Activated CD4-positive, alpha-beta memory T cell treated with anti-CD3 and anti-CD28 coated beads for 36 hours (primary cell): ENCODE measurements around the gene CNDP2. TPM values are rescaled to one million over a fixed set of nuclear protein-coding genes. Genes with fewer than 3 reads are reported as not detected.

Experiments used
- CTCF ChIA-PET: fragments of 350-600 bp; sonication (Branson Sonifier 250); formaldehyde crosslinking; loops from one replicate; lab custom pipeline; 2021; ENCODE audit warnings: antibody characterized with exemption, inconsistent platforms; lab: Charles Lee
- POLR2A ChIA-PET: fragments of 350-600 bp; sonication (Branson Sonifier 250); formaldehyde crosslinking; loops from one replicate; lab custom pipeline; 2021; ENCODE audit warnings: antibody characterized with exemption; lab: Charles Lee
- DNase-seq: peaks from one replicate; pipeline ENCODE4 v3.0.0-alpha.2; 2020
- H3K27ac Mint-ChIP-seq: one replicate; pipeline ENCODE4 v1.8.0; 2021; ENCODE audit warnings: mixed read lengths
- H3K27me3 Mint-ChIP-seq: one replicate; pipeline ENCODE4 v1.8.0; 2021; ENCODE audit warnings: mixed read lengths
- H3K36me3 Mint-ChIP-seq: one replicate; pipeline ENCODE4 v1.8.0; 2021; ENCODE audit warnings: mixed read lengths
- H3K4me1 Mint-ChIP-seq: one replicate; pipeline ENCODE4 v1.8.0; 2021; ENCODE audit warnings: low read depth, mixed read lengths
- H3K4me3 Mint-ChIP-seq: one replicate; pipeline ENCODE4 v1.8.0; 2021; ENCODE audit warnings: mild to moderate bottlenecking, mixed read lengths
- H3K9me3 Mint-ChIP-seq: one replicate; pipeline ENCODE4 v1.8.0; 2021; ENCODE audit warnings: mixed read lengths
- intact Hi-C: fragments of 100-400 bp; cut with micrococcal nuclease; formaldehyde crosslinking; loops from one replicate; pipeline ENCODE4 v1.15.1; 2023
- total RNA-seq, 2 experiments: library from RNA; stranded (reverse); gene quantifications; one replicate each; pipeline ENCODE4 v1.2.3, GENCODE V29; 2021

The CNDP2 gene
- total RNA-seq, 2 experiments from 2014 or later = 144 to 147 TPM

- no peak overlapping the region for H3K4me3 Mint-ChIP-seq
- no peaks in the 10 kb centered on the region for H3K9me3 Mint-ChIP-seq
- intact Hi-C loops = no loop called here
- CTCF ChIA-PET = interaction anchor here (0.6 kb wide), 1 partner anchor 161 kb away, joined by 3 read pairs; no protein-coding TSS in a partner anchor
- peaks cover 54% of the 10 kb centered on the region for H3K36me3 Mint-ChIP-seq
- no peak for DNase-seq
- no peaks in the 10 kb centered on the region for H3K4me1 Mint-ChIP-seq
- POLR2A ChIA-PET = no interaction called here
- H3K27ac Mint-ChIP-seq = no peak overlapping the region
- no peaks in the 10 kb centered on the region for H3K27me3 Mint-ChIP-seq
Observed at GRCh38 chr18:74514860-74515495, 18.8 kb downstream of the CNDP2 start.

GRCh38 chr18:74515620-74516231 is 19.6 kb downstream of the CNDP2 start:
- ChIA-PET POLR2A (no interaction called here), CTCF (interaction anchor here (0.6 kb wide), 1 partner anchor 162 kb away, joined by 3 read pairs; no protein-coding TSS in a partner anchor)
- DNase-seq = no peak
- H3K27ac Mint-ChIP-seq = no peak overlapping the region
- peaks cover 54% of the 10 kb centered on the region for H3K36me3 Mint-ChIP-seq
- no peaks in the 10 kb centered on the region for H3K4me1 Mint-ChIP-seq
- no peaks in the 10 kb centered on the region for H3K27me3 Mint-ChIP-seq
- no peaks in the 10 kb centered on the region for H3K9me3 Mint-ChIP-seq
- H3K4me3 Mint-ChIP-seq = no peak overlapping the region
- intact Hi-C loops = no loop called here

- CTCF ChIA-PET = interaction anchor here (0.6 kb wide), 1 partner anchor 39 kb away, joined by 3 read pairs; no protein-coding TSS in a partner anchor
- H3K27ac Mint-ChIP-seq = no peak overlapping the region
- POLR2A ChIA-PET = no interaction called here
Observed at GRCh38 chr18:74516271-74517235, 20.4 kb downstream of the CNDP2 start.

GRCh38 chr18:74517236-74517630 is 21.1 kb downstream of the CNDP2 start:
- Mint-ChIP-seq H3K4me1 (no peaks in the 10 kb centered on the region), H3K27ac (no peak overlapping the region), H3K36me3 (peaks cover 65% of the 10 kb centered on the region), H3K9me3 (no peaks in the 10 kb centered on the region), H3K4me3 (no peak overlapping the region), H3K27me3 (no peaks in the 10 kb centered on the region)
- DNase-seq = no peak
- ChIA-PET CTCF (no interaction called here), POLR2A (no interaction called here)
- intact Hi-C loops = no loop called here

More at GRCh38 chr18:74516271-74517235, 20.4 kb downstream of the CNDP2 start:
- no peak for DNase-seq
- Mint-ChIP-seq H3K27me3 (no peaks in the 10 kb centered on the region), H3K36me3 (peaks cover 59% of the 10 kb centered on the region), H3K9me3 (no peaks in the 10 kb centered on the region), H3K4me3 (no peak overlapping the region), H3K4me1 (no peaks in the 10 kb centered on the region)
- intact Hi-C loops = no loop called here

DNA sequence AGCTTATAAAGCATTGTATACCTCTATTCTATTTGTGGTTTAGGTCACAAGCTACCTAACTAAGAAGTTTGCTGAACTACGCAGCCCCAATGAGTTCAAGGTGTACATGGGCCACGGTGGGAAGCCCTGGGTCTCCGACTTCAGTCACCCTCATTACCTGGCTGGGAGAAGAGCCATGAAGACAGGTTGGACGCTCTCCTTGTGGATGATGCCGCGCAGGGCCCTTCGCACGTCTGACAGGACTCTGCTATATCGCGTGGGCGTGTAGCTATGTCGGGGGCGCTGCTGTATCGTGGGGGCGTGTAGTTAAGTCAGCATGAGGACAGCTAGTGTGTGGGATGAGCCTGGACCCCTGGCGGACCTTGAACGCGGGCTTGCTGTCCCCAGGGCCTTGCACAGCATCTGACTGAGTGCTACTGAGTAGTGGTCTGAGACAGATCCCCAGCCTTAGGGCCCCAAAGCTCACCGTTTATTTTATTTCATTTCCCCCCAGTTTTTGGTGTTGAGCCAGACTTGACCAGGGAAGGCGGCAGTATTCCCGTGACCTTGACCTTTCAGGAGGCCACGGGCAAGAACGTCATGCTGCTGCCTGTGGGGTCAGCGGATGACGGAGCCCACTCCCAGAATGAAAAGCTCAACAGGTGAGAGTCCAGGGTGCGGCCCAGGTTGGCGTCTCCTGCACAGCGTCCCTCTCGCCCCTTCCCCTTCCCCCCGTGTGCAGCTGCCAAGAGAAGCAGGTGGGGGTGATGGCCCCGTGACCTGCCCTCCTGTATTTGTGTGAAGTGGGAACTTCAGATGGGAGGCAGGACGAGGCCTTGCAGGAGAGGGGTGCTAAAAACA is 22.5 kb downstream of the CNDP2 start:
- Mint-ChIP-seq H3K4me3 (no peak overlapping the region), H3K27me3 (no peaks in the 10 kb centered on the region), H3K4me1 (no peaks in the 10 kb centered on the region), H3K27ac (no peak overlapping the region), H3K36me3 (peaks cover 52% of the 10 kb centered on the region), H3K9me3 (no peaks in the 10 kb centered on the region)
- ChIA-PET POLR2A (no interaction called here), CTCF (interaction anchor here (0.7 kb wide), 1 partner anchor 33 kb away, joined by 3 read pairs; no protein-coding TSS in a partner anchor)
- intact Hi-C loops = no loop called here
- no peak for DNase-seq

GRCh38 chr18:74519320-74520095 is 23.3 kb downstream of the CNDP2 start:
- DNase-seq = no peak
- CTCF ChIA-PET = no interaction called here
- Mint-ChIP-seq H3K36me3 (peaks cover 52% of the 10 kb centered on the region), H3K9me3 (no peaks in the 10 kb centered on the region), H3K4me1 (no peaks in the 10 kb centered on the region), H3K4me3 (no peak overlapping the region), H3K27ac (no peak overlapping the region), H3K27me3 (no peaks in the 10 kb centered on the region)
- POLR2A ChIA-PET = no interaction called here
- intact Hi-C loops = no loop called here

- H3K4me3 Mint-ChIP-seq = no peak overlapping the region
- no peaks in the 10 kb centered on the region for H3K27me3 Mint-ChIP-seq
- no peaks in the 10 kb centered on the region for H3K9me3 Mint-ChIP-seq
- no peak for DNase-seq
- intact Hi-C loops = no loop called here
- ChIA-PET CTCF (no interaction called here), POLR2A (no interaction called here)
- H3K4me1 Mint-ChIP-seq = no peaks in the 10 kb centered on the region
- H3K36me3 Mint-ChIP-seq = peaks cover 45% of the 10 kb centered on the region
- H3K27ac Mint-ChIP-seq = no peak overlapping the region
Observed at GRCh38 chr18:74520096-74520833, 24.1 kb downstream of the CNDP2 start.

DNA sequence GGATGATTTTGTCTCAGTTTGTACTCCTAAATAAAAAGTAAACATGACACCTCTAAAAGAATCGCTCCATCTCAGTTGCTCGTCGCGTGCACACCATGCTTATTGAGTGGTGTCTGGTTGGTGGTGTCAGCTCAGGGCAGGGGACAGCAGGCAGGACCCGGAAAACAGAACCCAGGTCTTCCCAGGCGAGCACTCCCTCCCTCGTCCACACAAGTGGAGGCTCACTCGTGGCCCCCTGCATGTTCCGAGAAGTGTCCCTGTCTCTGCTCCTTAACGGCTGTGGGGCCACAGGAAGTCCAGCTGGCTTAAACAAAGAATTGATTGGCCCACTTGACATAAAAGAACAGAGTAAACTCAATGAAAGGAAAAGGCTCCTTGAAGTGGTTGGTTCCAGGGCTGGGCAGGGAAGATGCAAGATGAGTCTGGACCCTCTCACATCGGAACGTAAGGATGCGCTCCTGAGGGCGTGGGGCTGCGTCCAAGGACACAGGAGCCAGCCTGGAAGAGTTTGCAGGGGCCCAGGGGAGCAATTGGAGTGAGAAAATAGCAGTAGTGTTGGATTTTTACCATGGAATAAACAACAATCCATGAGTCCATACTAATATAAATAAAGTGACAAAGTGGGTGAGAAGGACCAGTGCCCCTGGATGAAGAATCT is 25.0 kb downstream of the CNDP2 start:
- Mint-ChIP-seq H3K4me3 (no peak overlapping the region), H3K4me1 (no peaks in the 10 kb centered on the region), H3K9me3 (no peaks in the 10 kb centered on the region), H3K27ac (no peak overlapping the region), H3K27me3 (no peaks in the 10 kb centered on the region), H3K36me3 (peaks cover 45% of the 10 kb centered on the region)
- intact Hi-C loops = no loop called here
- POLR2A ChIA-PET = no interaction called here
- CTCF ChIA-PET = no interaction called here
- no peak for DNase-seq

DNA sequence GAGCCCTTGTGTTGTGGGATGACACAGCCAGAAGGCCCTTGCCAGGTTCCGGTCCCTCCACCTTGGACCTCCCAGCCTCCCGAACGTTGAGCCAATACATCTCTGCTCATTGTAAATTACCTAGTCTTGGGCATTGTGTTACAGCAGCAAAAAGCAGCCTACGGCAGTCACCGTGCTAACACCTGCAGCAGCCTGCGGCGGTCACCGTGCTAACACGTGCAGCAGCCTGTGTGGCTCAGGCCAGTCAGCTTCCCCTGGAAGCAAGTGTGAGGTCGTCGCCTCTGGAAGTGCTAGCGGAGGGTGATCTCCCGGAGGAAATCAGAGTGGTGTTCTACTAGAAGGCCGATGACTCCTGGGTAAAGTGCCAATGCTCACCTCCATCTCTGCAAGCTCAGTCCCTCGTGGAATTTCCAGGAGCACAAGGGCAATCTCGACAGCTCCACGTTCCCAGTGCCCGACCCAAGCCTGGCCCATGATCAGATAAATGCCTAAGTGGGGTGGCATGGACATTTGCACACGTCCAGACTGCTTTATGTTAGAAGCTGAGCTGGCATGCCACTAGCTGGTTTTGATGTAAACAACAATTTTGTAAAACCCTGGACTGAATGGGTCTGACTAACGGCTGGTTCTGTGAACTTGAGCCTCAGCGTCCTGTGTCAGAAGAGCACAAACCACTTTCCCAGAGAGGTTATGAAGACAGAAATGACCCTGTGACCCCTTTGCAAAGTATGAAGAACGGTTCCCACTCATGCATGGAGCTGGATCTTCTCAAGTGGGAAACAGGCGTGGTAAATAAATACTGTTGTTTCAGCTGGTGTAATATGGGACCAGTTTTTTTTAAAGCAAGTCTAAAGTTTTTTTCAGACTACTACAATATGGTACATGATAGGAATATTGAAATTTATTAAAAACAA is 26.7 kb downstream of the CNDP2 start:
- intact Hi-C loops = no loop called here
- Mint-ChIP-seq H3K4me1 (no peaks in the 10 kb centered on the region), H3K27ac (no peak overlapping the region), H3K9me3 (no peaks in the 10 kb centered on the region), H3K36me3 (peaks cover 40% of the 10 kb centered on the region), H3K27me3 (no peaks in the 10 kb centered on the region), H3K4me3 (no peak overlapping the region)
- CTCF ChIA-PET = interaction anchor here (1.6 kb wide), 1 partner anchor 29 kb away, joined by 6 read pairs; no protein-coding TSS in a partner anchor
- no peak for DNase-seq
- POLR2A ChIA-PET = no interaction called here
